A673 (cell line): Measurements from ENCODE around the gene C17orf67. TPM values are rescaled to one million over a fixed set of nuclear protein-coding genes. Genes with fewer than 3 reads are reported as not detected.

ENCODE experiments used
- BruUV-seq: library from RNA; stranded (reverse); fragments of 400-500 nt; replicated peaks from 2 replicates; lab custom pipeline; 2021; lab: Mats Ljungman, UMichigan
- CTCF ChIA-PET: fragments of 300-600 bp; sonication (Branson Sonifier 250); formaldehyde crosslinking; loops from one replicate; lab custom pipeline; 2022; ENCODE audit warnings: antibody characterized with exemption; lab: Charles Lee
- POLR2A ChIA-PET: fragments of 300-600 bp; sonication (Branson Sonifier 250); formaldehyde crosslinking; loops from one replicate; lab custom pipeline; 2022; ENCODE audit warnings: antibody characterized with exemption; ENCODE audit not compliant: low non-redundant PET; lab: Charles Lee
- DNase-seq: peaks from one replicate; pipeline ENCODE4 v3.0.0-alpha.2; 2015; ENCODE audit warnings: low spot score
- H3K27ac ChIP-seq: fragments of 200-600 bp; sonication (generic); 2 replicates; pipeline ENCODE4 v1.5.1; 2016; ENCODE audit warnings: mixed run types, low read depth, mild to moderate bottlenecking, mixed read lengths, antibody characterized with exemption, low read length; ENCODE audit not compliant: poor library complexity, severe bottlenecking
- H3K27me3 ChIP-seq: fragments of 200-600 bp; sonication (generic); replicated peaks from 2 replicates; pipeline ENCODE4 v1.6.1; 2017; ENCODE audit warnings: mixed run types, low read depth, mild to moderate bottlenecking, mixed read lengths, antibody characterized with exemption, low read length; ENCODE audit not compliant: insufficient read depth, poor library complexity
- H3K36me3 ChIP-seq: fragments of 200-600 bp; sonication (generic); 2 replicates; pipeline ENCODE4 v1.6.1; 2016; ENCODE audit warnings: mixed run types, mild to moderate bottlenecking, mixed read lengths, antibody characterized with exemption, low read length; ENCODE audit not compliant: insufficient read depth, poor library complexity, severe bottlenecking
- H3K4me1 ChIP-seq: fragments of 200-600 bp; sonication (generic); 2 replicates; pipeline ENCODE4 v1.6.1; 2017; ENCODE audit warnings: mixed run types, mild to moderate bottlenecking, mixed read lengths, antibody characterized with exemption, low read length; ENCODE audit not compliant: insufficient read depth, poor library complexity, severe bottlenecking
- H3K4me3 ChIP-seq: fragments of 200-600 bp; sonication (generic); 2 replicates; pipeline ENCODE4 v1.5.1; 2016; ENCODE audit warnings: low read depth, mixed run types, mild to moderate bottlenecking, mixed read lengths, low read length; ENCODE audit not compliant: poor library complexity, severe bottlenecking
- H3K9me3 ChIP-seq: fragments of 200-600 bp; sonication (generic); 2 replicates; pipeline ENCODE4 v1.6.1; 2016; ENCODE audit warnings: mixed run types, low read depth, mild to moderate bottlenecking, mixed read lengths, antibody characterized with exemption, low read length; ENCODE audit not compliant: poor library complexity, severe bottlenecking
- CTCF ChIP-seq: fragments of 300-800, 200-600 bp; sonication (generic); conservative IDR thresholded peaks from 2 replicates; pipeline ENCODE4 v1.5.1; 2017; ENCODE audit warnings: low read depth, mild to moderate bottlenecking, antibody characterized with exemption, low read length, moderate library complexity, mixed read lengths
- EZH2 ChIP-seq: fragments of 200-600 bp; sonication (generic); IDR thresholded peaks from 2 replicates; pipeline ENCODE4 v1.6.1; 2017; ENCODE audit warnings: borderline replicate concordance, low read depth, mild to moderate bottlenecking, mixed read lengths, antibody characterized with exemption, low read length; ENCODE audit not compliant: poor library complexity, severe bottlenecking
- intact Hi-C: fragments of 100-400 bp; cut with micrococcal nuclease; formaldehyde crosslinking; loops from one replicate; pipeline ENCODE4 v1.10.0; 2022; ENCODE audit not compliant: unreplicated experiment
- total RNA-seq: library from RNA; stranded (reverse); gene quantifications from 2 replicates; pipeline ENCODE4 v1.2.3, GENCODE V29; 2021

The C17orf67 gene
- total RNA-seq, 1 experiment from 2014 or later = 2.7 TPM

- ChIA-PET POLR2A (no interaction called here), CTCF (no interaction called here)
- Histone ChIP-seq H3K27me3 (no peaks in the 10 kb centered on the region), H3K4me1 (no peaks in the 10 kb centered on the region), H3K9me3 (no peaks in the 10 kb centered on the region), H3K27ac (no peak overlapping the region), H3K4me3 (no peak overlapping the region), H3K36me3 (peaks cover 7% of the 10 kb centered on the region)
- BruUV-seq = no TSS peak
- TF ChIP-seq EZH2 = no peak
- TF ChIP-seq CTCF = no peak
- intact Hi-C loops = no loop called here
- no peak for DNase-seq
Measured at GRCh38 chr17:56849131-56849530, 15.4 kb upstream of the C17orf67 start.

- no peak overlapping the region for H3K4me3 ChIP-seq
- CTCF ChIA-PET = no interaction called here
- H3K4me1 ChIP-seq = peaks cover 8% of the 10 kb centered on the region
- peaks cover 7% of the 10 kb centered on the region for H3K36me3 ChIP-seq
- DNase-seq = no peak
- H3K9me3 ChIP-seq = no peaks in the 10 kb centered on the region
- no peaks in the 10 kb centered on the region for H3K27me3 ChIP-seq
- no TSS peak for BruUV-seq
- TF ChIP-seq EZH2 (no peak), CTCF (no peak)
- POLR2A ChIA-PET = interaction anchor here (0.7 kb wide), 1 partner anchor 132 kb away, joined by 3 read pairs; no protein-coding TSS in a partner anchor
- intact Hi-C loops = no loop called here
- H3K27ac ChIP-seq = no peak overlapping the region
Measured at GRCh38 chr17:56847106-56847505, 13.4 kb upstream of the C17orf67 start.

GRCh38 chr17:56845934-56846333, 12.2 kb upstream of the C17orf67 start:
- H3K36me3 ChIP-seq = peaks cover 7% of the 10 kb centered on the region
- no peak for DNase-seq
- no peaks in the 10 kb centered on the region for H3K9me3 ChIP-seq
- ChIA-PET POLR2A (no interaction called here), CTCF (no interaction called here)
- no peaks in the 10 kb centered on the region for H3K27me3 ChIP-seq
- no TSS peak for BruUV-seq
- TF ChIP-seq CTCF = no peak
- TF ChIP-seq EZH2 = no peak
- no peak overlapping the region for H3K27ac ChIP-seq
- H3K4me1 ChIP-seq = peaks cover 8% of the 10 kb centered on the region
- intact Hi-C loops = no loop called here
- no peak overlapping the region for H3K4me3 ChIP-seq
